IMR-90 (cell line): ENCODE measurements around the gene IL21R. TPM values are rescaled to one million over a fixed set of nuclear protein-coding genes. Genes with fewer than 3 reads are reported as not detected.
A peak's percentile ranks its signal among the peaks of the same experiment; 100 is the strongest.

ENCODE experiments used
- ATAC-seq: fragments of 200-7000 bp; cut with Tn5 transposase; 2 replicates; pipeline ENCODE4 v1.9.1; 2020; ENCODE audit warnings: low read depth, mild to moderate bottlenecking, moderate library complexity
- BruUV-seq: library from RNA; stranded (reverse); fragments of 400-500 nt; replicated peaks from 2 replicates; lab custom pipeline; 2021; lab: Mats Ljungman, UMichigan
- CTCF ChIA-PET: fragments of 300-600 bp; formaldehyde crosslinking; extraction: SDS; loops from one replicate; lab custom pipeline; 2021; ENCODE audit warnings: antibody characterized with exemption; lab: Yijun Ruan, JAX
- POLR2A ChIA-PET: fragments of 300-600 bp; sonication (Branson Sonifier 250); formaldehyde crosslinking; loops from one replicate; lab custom pipeline; 2022; ENCODE audit warnings: antibody characterized with exemption; ENCODE audit not compliant: unreplicated experiment; lab: Charles Lee
- DNase-seq: peaks from one replicate; pipeline ENCODE4 v3.0.0; 2013
- H2AFZ ChIP-seq: replicated peaks from 2 replicates; pipeline ENCODE3; 2013; ENCODE audit warnings: low read length, mild to moderate bottlenecking; ENCODE audit not compliant: poor library complexity
- H2AK5ac ChIP-seq: 2 replicates; pipeline ENCODE4 v1.6.1; 2013; ENCODE audit warnings: low read depth, low read length, inconsistent platforms
- H2AK9ac ChIP-seq: replicated peaks from 2 replicates; pipeline ENCODE3; 2013; ENCODE audit warnings: mild to moderate bottlenecking, low read depth, low read length, moderate library complexity; ENCODE audit not compliant: poor library complexity
- H2BK120ac ChIP-seq: 2 replicates; pipeline ENCODE4 v1.6.1; 2013; ENCODE audit warnings: low read depth, low read length, inconsistent platforms
- H2BK15ac ChIP-seq: 3 replicates; pipeline ENCODE4 v1.6.1; 2013; ENCODE audit warnings: low read depth, low read length, inconsistent platforms
- H2BK20ac ChIP-seq: 2 replicates; pipeline ENCODE4 v1.6.1; 2013; ENCODE audit warnings: low read depth, mild to moderate bottlenecking, inconsistent platforms, low read length, moderate library complexity
- H2BK5ac ChIP-seq: 2 replicates; pipeline ENCODE4 v1.6.1; 2013; ENCODE audit warnings: mild to moderate bottlenecking, low read depth, low read length, inconsistent platforms; ENCODE audit not compliant: poor library complexity, severe bottlenecking
- H3K14ac ChIP-seq: replicated peaks from 2 replicates; pipeline ENCODE4 v1.6.1; 2013; ENCODE audit warnings: low read depth, low read length, inconsistent platforms
- H3K18ac ChIP-seq: 2 replicates; pipeline ENCODE4 v1.6.1; 2013; ENCODE audit warnings: low read depth, low read length, control low read depth
- H3K23ac ChIP-seq: 2 replicates; pipeline ENCODE4 v1.6.1; 2013; ENCODE audit warnings: low read depth, low read length, inconsistent platforms
- H3K27ac ChIP-seq: 2 replicates; pipeline ENCODE4 v1.5.1; 2013; ENCODE audit warnings: mild to moderate bottlenecking, control low read depth, low read length; ENCODE audit not compliant: insufficient read depth
- H3K27me3 ChIP-seq: 2 replicates; pipeline ENCODE4 v1.6.1; 2013; ENCODE audit warnings: low read length; ENCODE audit not compliant: control insufficient read depth, insufficient read depth
- H3K36me3 ChIP-seq: 2 replicates; pipeline ENCODE4 v1.6.1; 2013; ENCODE audit warnings: low read length, mixed read lengths; ENCODE audit not compliant: control insufficient read depth, insufficient read depth
- H3K4ac ChIP-seq: 2 replicates; pipeline ENCODE4 v1.6.1; 2013; ENCODE audit warnings: low read depth, low read length, inconsistent platforms
- H3K4me1 ChIP-seq: 2 replicates; pipeline ENCODE4 v1.6.1; 2013; ENCODE audit warnings: low read length, mixed read lengths; ENCODE audit not compliant: control insufficient read depth, insufficient read depth
- H3K4me2 ChIP-seq: 2 replicates; pipeline ENCODE4 v1.6.1; 2013; ENCODE audit warnings: low read depth, mild to moderate bottlenecking, control low read depth, low read length, moderate library complexity
- H3K4me3 ChIP-seq: 2 replicates; pipeline ENCODE4 v1.5.1; 2013; ENCODE audit warnings: low read depth, mild to moderate bottlenecking, control low read depth, low read length, moderate library complexity; ENCODE audit not compliant: insufficient read depth
- H3K56ac ChIP-seq: 2 replicates; pipeline ENCODE4 v1.6.1; 2013; ENCODE audit warnings: low read length, inconsistent platforms; ENCODE audit not compliant: insufficient read depth; ENCODE audit errors: extremely low read depth
- H3K79me1 ChIP-seq, 2 experiments: 2 replicates each; pipeline ENCODE4 v1.6.1; 2013; ENCODE audit warnings: low read length in 2 of 2, inconsistent platforms in 1 of 2, low read depth in 1 of 2
- H3K9ac ChIP-seq: 2 replicates; pipeline ENCODE4 v1.6.1; 2013; ENCODE audit warnings: low read depth, low read length, control low read depth
- H3K9me1 ChIP-seq: 2 replicates; pipeline ENCODE4 v1.6.1; 2013; ENCODE audit warnings: low read length, inconsistent platforms; ENCODE audit not compliant: insufficient read depth
- H3K9me3 ChIP-seq: 2 replicates; pipeline ENCODE4 v1.6.1; 2013; ENCODE audit warnings: low read length; ENCODE audit not compliant: control insufficient read depth, insufficient read depth
- H4K20me1 ChIP-seq: 2 replicates; pipeline ENCODE4 v1.6.1; 2013; ENCODE audit warnings: low read length, inconsistent platforms; ENCODE audit not compliant: insufficient read depth
- H4K5ac ChIP-seq: 2 replicates; pipeline ENCODE4 v1.6.1; 2013; ENCODE audit warnings: mild to moderate bottlenecking, low read depth, low read length, control low read depth
- H4K8ac ChIP-seq, 2 experiments: 2 replicates each; pipeline ENCODE4 v1.6.1; 2013; ENCODE audit warnings: low read depth in 2 of 2, low read length in 2 of 2, control low read depth in 1 of 2, inconsistent platforms in 1 of 2
- H4K91ac ChIP-seq: 2 replicates; pipeline ENCODE4 v1.6.1; 2013; ENCODE audit warnings: low read depth, low read length, inconsistent platforms; ENCODE audit not compliant: insufficient read depth
- BHLHE40 ChIP-seq: fragments of 150-350 bp; IDR thresholded peaks from 2 replicates; pipeline ENCODE4 v1.6.1; 2016; ENCODE audit warnings: mild to moderate bottlenecking, low read depth, low read length
- CEBPB ChIP-seq: IDR thresholded peaks from 2 replicates; pipeline ENCODE4 v1.6.1; 2012; ENCODE audit warnings: low read depth, low read length, improper control_type of control experiment
- CTCF ChIP-seq: conservative IDR thresholded peaks from 2 replicates; pipeline ENCODE4 v1.5.1; 2012; ENCODE audit warnings: mild to moderate bottlenecking, low read depth, low read length, improper control_type of control experiment
- ELK1 ChIP-seq: fragments of 150-350 bp; IDR thresholded peaks from 2 replicates; pipeline ENCODE4 v1.6.1; 2016; ENCODE audit warnings: low read depth, mild to moderate bottlenecking, low read length, moderate library complexity, borderline replicate concordance
- FOS ChIP-seq: fragments of 150-350 bp; IDR thresholded peaks from 2 replicates; pipeline ENCODE4 v1.6.1; 2016; ENCODE audit warnings: low read depth, low read length
- MAFK ChIP-seq: IDR thresholded peaks from 2 replicates; pipeline ENCODE4 v1.6.1; 2012; ENCODE audit warnings: low read depth, low read length, improper control_type of control experiment
- MXI1 ChIP-seq: IDR thresholded peaks from 2 replicates; pipeline ENCODE4 v1.6.1; 2012; ENCODE audit warnings: low read depth, mild to moderate bottlenecking, low read length, moderate library complexity, borderline replicate concordance
- NFE2L2 ChIP-seq: fragments of 150-350 bp; IDR thresholded peaks from 2 replicates; pipeline ENCODE4 v1.6.1; 2016; ENCODE audit warnings: low read depth, mild to moderate bottlenecking, low read length
- RAD21 ChIP-seq: IDR thresholded peaks from 2 replicates; pipeline ENCODE4 v1.6.1; 2012; ENCODE audit warnings: low read length, improper control_type of control experiment
- RCOR1 ChIP-seq: IDR thresholded peaks from 2 replicates; pipeline ENCODE4 v1.6.1; 2012; ENCODE audit warnings: mild to moderate bottlenecking, low read length, improper control_type of control experiment; ENCODE audit not compliant: insufficient replicate concordance
- RFX5 ChIP-seq: IDR thresholded peaks from 2 replicates; pipeline ENCODE4 v1.8.0; 2012; ENCODE audit warnings: low read depth, mild to moderate bottlenecking, low read length, moderate library complexity
- WGBS, 2 experiments: methylation state at CpG; one replicate each; pipeline versions ENCODE4 v1.1.5 to v1.1.7; 2013; ENCODE audit warnings: missing lambda C conversion rate in 2 of 2; ENCODE audit not compliant: insufficient read length in 1 of 2; ENCODE audit errors: extremely low coverage in 2 of 2; 5-methylcytosine and 5-hydroxymethylcytosine counted together
- dilution Hi-C: fragments of 300-500 bp; cut with HindIII; formaldehyde crosslinking; loops from one replicate; pipeline ENCODE4 v1.14.3; 2018; ENCODE audit warnings: low sequenced_read_pairs; ENCODE audit not compliant: unreplicated experiment
- in situ Hi-C: fragments of 300-500 bp; cut with MboI; formaldehyde crosslinking; loops from 3 replicates; pipeline ENCODE4 v1.14.3; 2019; ENCODE audit warnings: low sequenced_read_pairs, inconsistent platforms, mixed read lengths
- intact Hi-C: fragments of 100-400 bp; cut with micrococcal nuclease; formaldehyde crosslinking; loops from 2 replicates; pipeline ENCODE4 v1.10.0; 2022
- polyA plus RNA-seq, 3 experiments: library from polyadenylated mRNA; depleted of rRNA; stranded (reverse); fragments of >200 nt; gene quantifications; 2 replicates each; pipeline ENCODE4 v1.2.3, GENCODE V29; 2012; ENCODE audit warnings: low replicate concordance in 1 of 3
- total RNA-seq: library from RNA; depleted of rRNA; stranded (reverse); fragments of >200 nt; gene quantifications from 2 replicates; pipeline ENCODE4 v1.2.3, GENCODE V29; 2012

IL21R gene
- total and polyA plus RNA-seq, 2 of the 4 experiments (the other 2 are of a cell fraction) = 0.72 to 0.97 TPM

DNA sequence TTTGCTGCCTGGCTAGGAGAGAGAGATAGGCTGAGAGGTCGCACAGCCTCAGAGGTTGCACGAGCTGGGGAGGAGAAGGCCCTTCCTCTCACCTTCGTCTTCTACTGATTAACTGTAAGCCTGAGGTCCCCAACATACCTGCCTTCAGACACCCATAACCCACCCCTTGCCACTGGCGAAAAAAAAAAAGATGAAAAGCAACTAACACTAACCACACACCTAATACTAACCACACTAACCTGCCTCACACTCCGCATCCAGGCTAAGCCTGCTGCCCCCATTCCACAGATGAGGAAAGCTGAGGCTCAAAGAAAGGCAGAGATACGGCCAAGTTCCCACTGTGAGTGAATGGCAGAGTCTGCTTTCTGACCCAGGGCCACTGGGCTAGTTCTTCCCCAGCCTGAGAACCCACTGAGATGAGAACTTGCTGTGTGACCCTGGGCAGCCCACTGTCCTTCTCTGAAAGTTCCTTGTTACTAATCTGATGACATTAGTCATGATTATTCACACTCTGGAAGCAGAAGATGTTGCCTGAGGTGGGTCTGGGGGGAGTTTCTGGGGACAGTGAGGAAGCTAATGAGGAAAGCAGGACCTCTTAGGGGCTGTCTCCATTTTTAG, 4.6 kb downstream of the IL21R start:
- H4K8ac ChIP-seq = no peak overlapping the region
- H3K56ac ChIP-seq = no peak overlapping the region
- peak overlapping the region; percentile 30; the same call in 1 of the 2 replicates for H2AK5ac ChIP-seq
- no peak overlapping the region for H3K4me3 ChIP-seq
- H2BK15ac ChIP-seq = peak overlapping the region; percentile 10; the same call in 1 of the 3 replicates
- H2BK20ac ChIP-seq = peak overlapping the region; percentile 86; the same call in 1 of the 2 replicates
- intact Hi-C loops (no loop called here), in situ Hi-C loops (no loop called here), dilution Hi-C loops (no loop called here)
- H4K20me1 ChIP-seq = no peaks in the 10 kb centered on the region
- H2BK120ac ChIP-seq = peak overlapping the region; percentile 83; the same call in 1 of the 2 replicates
- no peak overlapping the region for H4K91ac ChIP-seq
- H4K5ac ChIP-seq = no peak overlapping the region
- H3K27me3 ChIP-seq = no peaks in the 10 kb centered on the region
- peak overlapping the region; percentile 20; the same call in 1 of the 2 replicates for H3K4ac ChIP-seq
- BruUV-seq = no TSS peak
- H3K79me1 ChIP-seq = peaks cover 6 to 25% of the 10 kb centered on the region in 2 experiments; a peak in 2 of 4 replicates
- peaks cover 18% of the 10 kb centered on the region for H3K4me1 ChIP-seq
- H3K18ac ChIP-seq = no peak overlapping the region
- H2AK9ac ChIP-seq = peak overlapping the region; percentile 1
- DNase-seq = no peak
- no peak overlapping the region for H3K4me2 ChIP-seq
- 0 out of 2 replicates have a peak overlapping the region, but pooled peaks have one; percentile 50 for H3K23ac ChIP-seq
- ChIA-PET POLR2A (no interaction called here), CTCF (no interaction called here)
- no peak overlapping the region for H2BK5ac ChIP-seq
- ATAC-seq = no peak
- no peaks in the 10 kb centered on the region for H3K36me3 ChIP-seq
- TF ChIP-seq CTCF (no peak), MXI1 (no peak), RCOR1 (no peak), CEBPB (no peak), FOS (no peak), MAFK (no peak), BHLHE40 (no peak), RFX5 (no peak), NFE2L2 (no peak), ELK1 (no peak), RAD21 (no peak)
- peaks cover 21% of the 10 kb centered on the region for H3K9me1 ChIP-seq
- 100% methylated on average over 1 of the region's 6 CpGs; no CpG with 5 or more reads in 1 of the 2 experiments for WGBS, 2 experiments
- H3K27ac ChIP-seq = no peak overlapping the region
- no peaks in the 10 kb centered on the region for H3K9me3 ChIP-seq
- H3K9ac ChIP-seq = no peak overlapping the region
- H3K14ac ChIP-seq = no peak overlapping the region
- no peak overlapping the region for H2AFZ ChIP-seq
